ENCODE results near the gene HMGB1.

Gene HMGB1

GRCh38 chr13:30429235-30429634, 36.5 kb downstream of the HMGB1 start:
- DNase-seq, result no peak

GRCh38 chr13:30423891-30424290, 41.8 kb downstream of the HMGB1 start:
- DNase-seq, result no peak

DNA sequence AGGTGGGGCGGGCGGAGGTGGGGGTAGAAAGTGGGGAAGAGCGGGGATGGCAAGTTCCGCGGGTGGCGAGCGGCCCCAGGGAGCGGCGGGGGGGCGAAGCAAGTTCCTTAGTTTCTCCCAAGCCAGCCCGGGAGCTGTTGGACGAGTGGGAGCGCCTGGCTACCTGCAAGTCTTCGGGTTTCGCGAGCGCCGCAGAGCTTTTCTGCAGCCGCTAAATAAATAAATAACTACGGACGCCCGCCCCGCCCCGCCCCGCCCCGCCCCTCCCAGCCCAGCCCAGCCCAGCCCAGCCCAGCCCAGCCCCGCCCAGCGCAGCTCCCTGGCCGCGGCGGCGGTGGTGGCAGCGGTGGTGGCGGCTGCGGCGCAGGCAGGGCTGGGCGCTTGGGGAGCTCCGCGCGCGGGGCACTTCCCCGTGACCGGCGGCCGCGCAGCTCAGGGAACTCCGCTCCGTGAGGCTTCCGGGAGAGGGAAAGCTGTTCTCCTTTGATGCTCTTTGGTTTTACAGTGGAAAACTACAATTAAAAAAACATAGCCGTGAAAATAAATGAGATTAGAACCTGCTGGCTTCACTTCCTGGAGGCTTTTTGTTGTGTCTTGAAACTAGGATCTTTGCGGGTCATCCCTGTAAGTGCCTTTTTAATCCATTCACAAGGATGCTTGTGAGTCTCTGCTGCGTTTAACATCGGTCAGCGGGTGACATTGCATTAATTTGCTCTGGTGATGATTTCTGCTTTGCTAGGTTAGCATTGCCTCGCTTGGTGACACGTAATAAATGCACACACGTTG, 43.5 kb downstream of the HMGB1 start, which contains the start of gene UBE2L5:
Gene UBE2L5 (plus strand): TSS at position 440 of the 786 bp plus-strand sequence. CDS start 5,498 bp downstream, outside the sequence.
- DNase-seq, result no peak

DNA sequence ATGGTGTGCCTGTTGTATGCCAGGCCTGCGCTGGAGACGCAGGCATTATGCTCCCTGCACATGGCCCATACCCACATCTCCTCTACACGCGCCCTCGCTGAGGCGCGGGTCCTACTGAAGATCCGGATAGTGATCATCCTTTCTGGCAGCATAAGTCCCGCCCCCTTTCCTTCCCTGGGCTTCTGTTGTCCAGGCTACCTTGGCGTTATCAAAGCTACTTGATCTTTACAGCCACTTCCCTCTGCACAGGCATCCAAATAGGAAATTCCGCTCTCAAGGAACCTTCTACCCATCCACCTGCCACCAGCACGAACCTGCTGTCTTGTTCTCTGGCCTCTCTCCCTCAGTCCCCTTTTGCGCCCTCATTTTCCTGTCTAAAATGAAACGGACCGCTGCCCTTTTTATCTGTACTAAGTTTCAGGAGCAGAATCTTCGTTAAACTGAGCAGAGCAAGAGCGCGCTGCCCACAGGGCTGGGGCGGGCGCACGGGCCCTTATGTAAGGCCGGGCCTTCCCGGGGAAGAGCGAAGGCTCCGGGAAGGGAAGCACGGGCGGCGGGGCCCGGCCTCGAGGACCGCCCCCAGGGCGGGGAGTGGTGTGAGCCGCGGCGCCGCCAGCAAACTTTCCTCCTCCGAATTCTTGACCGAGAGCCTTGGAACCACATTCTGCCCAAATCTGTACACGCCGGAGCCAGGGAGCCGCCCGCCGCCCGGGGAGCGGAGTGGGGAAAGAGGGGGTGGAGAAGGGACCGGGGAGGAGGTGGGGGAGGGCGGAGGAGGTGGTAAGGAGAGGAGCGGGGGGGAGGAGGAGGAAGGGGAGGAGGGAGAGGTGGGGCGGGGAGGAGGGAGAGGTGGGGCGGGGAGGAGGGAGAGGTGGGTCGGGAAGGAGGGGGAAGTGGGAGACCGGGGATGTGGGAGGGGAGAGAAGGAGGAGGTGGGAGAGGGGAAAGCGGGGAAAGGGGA, 44.4 kb downstream of the HMGB1 start:
- DNase-seq, result no peak

DNA sequence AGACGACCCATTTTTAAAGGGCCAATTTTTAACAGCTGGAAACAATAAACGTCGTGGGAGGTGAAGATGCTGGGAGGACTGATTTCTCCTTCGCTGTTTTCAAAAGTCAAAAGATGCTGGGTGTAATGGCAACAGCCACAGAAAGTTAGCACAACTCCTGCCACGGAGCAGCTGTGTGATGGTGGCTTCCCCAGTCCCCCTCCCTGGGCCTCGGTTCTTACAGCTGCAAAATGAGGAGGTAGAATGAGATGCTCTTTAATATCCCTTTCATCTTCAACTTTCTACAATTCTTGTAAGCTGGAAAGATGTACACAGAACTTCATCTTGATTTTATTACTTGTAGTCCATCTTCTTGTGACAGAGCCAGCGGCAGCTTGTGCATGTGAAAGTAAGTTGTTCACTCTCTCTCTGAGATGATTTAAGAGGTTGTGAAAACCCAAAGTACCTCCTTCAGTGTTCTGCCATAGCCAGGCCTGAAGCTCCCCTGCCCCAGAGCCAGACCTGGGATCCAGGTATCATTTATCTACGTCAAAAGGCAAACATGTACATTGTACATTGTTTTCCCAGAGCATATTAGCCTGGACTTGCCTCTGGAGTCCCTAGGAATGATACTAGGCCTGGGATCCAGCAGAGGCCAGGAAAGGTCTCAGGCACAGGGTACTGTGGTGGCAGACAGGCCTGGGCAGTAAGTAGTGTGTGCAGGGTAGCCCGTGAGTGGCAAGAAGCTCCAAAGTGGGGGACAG, 46.8 kb downstream of the HMGB1 start:
- DNase-seq, result no peak

GRCh38 chr13:30418075-30418716, 47.5 kb downstream of the HMGB1 start:
- DNase-seq, result no peak

GRCh38 chr13:30416471-30416870, 49.3 kb downstream of the HMGB1 start:
- DNase-seq, result no peak

DNA sequence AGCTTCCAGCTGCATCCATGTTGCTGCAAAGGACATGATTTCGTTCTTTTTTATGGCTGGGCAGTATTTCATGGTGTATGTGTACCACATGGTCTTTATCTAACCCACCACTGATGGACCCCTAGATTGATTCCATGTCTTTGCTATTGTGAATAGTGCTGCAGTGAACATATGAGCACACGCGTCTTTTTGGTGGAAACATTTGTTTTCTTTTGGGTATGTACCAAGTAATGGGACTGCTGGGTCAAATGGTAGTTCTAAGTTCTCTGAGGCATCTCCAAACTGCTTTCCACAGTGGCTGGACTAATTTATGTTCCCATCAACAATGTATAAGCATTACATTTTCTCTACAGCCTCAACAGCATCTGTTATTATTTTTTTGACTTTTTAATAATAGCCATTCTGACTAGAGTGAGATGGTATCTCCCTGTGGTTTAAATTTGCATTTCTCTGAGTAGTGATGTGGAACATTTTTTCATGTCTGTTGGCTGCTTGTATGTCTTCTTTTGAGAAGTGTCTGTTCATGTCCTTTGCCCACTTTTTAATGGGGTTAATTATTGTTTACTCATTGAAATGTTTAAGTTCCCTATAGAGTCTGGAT, 50.2 kb downstream of the HMGB1 start:
- DNase-seq, result no peak

GRCh38 chr13:30413842-30414241, 51.9 kb downstream of the HMGB1 start:
- no peak for DNase-seq

DNA sequence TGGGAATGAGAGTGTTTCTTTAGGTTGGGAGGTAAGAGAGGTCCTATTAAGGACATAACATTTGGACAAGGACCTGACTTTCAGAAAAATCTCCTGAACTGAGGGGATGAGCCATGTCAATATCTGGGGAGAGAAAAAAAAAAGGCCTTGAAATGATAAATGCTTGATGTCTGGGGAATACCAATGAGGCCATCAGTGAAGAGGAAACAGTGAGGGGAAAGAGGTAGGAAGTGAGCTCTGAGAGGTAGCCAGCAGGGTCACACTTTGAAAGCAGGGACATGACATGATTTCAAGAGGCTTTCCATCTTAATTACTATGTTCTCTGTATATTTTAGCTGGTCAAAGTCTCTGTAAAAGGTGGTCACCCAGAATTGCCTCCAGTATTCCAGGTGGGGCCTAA, 53.4 kb downstream of the HMGB1 start:
- DNase-seq, result no peak

DNA sequence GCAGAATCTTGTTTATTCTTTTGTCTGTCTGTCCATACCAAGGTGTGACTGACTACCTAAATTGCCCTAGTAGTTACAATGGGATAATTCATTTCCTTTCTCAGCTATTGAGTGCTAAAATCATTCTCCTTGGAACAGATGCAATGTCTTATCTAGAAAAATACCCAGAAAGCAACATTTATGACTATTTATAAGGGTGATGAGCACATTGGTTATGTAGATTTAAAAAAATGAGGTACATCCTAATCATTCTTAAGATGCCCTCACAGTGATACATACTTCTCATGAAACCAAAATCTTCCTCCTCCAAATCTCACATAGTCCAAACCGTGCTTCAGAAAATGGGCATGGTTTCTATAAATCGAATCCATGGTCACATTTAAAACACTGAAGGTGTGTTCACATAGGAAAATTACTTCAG, 55.0 kb downstream of the HMGB1 start:
- DNase-seq, result no peak

DNA sequence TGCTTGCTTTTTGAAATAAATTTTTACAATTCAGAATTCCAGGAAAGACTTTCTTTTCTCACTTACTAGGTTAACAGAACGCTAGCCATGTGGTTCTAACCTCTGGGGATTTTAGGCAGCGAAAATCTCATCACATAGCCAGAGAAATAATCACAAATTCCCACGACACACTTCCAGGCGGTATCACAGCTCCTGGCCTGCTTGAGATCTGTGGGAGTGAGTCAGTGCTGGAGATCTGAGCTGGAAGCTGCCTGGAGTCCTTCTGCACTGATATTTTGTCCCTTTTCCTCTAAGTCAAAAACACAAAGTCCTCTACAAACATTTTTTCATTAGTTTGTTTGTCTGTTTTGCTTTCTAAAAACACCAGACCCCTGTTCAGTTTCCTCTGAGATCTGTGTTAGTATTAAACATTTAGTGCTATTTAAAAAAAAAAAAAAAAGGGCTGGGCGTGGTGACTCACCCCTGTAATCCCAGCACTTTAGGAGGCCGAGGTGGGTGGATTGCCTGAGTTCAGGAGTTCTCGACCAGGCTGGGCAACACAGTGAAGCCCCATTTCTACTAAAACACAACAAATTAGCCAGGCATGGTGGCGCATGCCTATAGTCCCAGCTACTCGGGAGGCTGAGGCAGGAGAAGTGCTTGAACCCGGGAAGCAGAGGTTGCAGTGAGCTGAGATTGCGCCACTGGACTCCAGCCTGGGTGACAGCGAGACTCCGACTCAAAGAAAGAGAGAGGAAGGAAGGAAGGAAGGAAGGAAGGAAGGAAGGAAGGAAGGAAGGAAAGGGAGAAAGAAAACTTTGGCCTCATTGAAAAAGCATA, 55.6 kb downstream of the HMGB1 start:
- DNase-seq, result no peak

DNA sequence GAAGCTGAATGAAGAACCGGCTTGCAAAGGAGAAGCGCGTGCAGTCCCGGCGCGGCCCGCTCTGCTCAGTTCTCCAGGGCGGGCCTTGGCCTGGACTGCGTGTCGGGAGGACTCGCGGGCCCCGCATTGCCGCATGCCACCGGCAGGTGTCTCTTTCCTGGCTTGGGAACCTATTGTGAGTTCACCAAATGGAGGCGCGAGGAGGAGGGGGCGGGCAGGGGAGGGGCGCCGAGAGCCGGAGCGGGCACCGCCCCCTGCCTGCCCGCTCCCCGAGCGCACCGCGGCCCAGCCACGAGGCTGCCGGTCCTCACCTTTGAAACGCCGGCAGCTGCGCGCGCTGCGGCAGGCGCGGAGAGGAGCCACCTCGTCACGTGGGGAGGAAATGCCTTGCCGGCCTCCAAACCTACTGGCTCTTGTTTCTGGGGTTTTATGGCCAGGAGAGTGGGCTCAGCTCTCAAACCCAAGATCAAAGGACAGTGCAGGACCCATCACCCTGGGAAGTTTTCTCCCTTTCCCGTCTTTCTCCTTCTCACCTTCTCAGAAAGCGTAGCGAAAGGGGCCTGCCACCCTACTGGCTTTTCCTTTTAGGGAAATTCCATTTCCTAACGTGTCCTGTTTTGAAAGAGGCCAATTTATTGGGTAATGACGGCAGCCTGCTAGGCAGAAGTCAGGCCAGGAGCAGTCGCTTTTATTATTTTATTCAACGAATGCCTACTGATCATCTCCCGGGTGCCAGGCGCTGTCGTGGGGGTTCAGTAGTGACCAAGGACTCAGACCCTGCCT, 57.2 kb downstream of the HMGB1 start:
- DNase-seq, result no peak

DNA sequence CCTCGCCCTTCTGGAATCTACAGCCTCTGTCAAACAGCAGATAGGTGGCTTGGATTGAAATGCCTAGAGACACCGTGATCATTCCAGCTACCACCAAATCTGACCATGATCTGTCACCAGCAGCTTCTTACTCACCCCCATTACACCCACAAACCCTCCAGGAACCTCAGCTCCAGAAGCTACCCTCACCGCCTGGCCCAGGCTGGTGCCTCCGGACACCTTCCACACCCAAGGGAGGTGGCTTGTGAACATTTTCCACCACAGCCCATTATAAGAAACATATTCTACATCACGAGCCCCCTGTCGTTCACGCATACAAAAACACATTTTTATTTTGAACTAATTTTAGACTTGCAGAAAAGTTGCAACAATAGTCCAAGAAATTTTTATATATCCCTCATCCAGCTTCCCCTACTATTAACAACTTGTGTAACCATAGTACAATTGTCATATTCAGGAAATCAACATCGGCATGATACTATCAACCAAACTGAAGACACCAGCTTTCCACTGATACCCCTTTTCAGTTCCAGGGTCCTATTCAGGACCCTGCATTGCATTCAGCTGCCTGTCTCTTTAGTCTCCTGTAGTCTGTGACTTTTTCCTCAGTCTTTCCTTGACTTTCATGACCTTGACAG, 58.8 kb downstream of the HMGB1 start:
- no peak for DNase-seq
